GM21576 (cell line): ENCODE results near the gene LRRC26.

Experiments
- ATAC-seq: cut with Tn5 transposase; IDR thresholded peaks from one replicate; pipeline ENCODE4 v1.9.1; 2021; ENCODE audit warnings: mild to moderate bottlenecking, moderate library complexity; ENCODE audit not compliant: unreplicated experiment

The LRRC26 gene

GRCh38 chr9:137184881-137185660 is 15.2 kb upstream of the LRRC26 start:
- ATAC-seq, result no peak

- no peak for ATAC-seq
Measured at GRCh38 chr9:137183980-137184595, 14.2 kb upstream of the LRRC26 start.

- no peak for ATAC-seq
Measured at GRCh38 chr9:137182836-137183235, 13.0 kb upstream of the LRRC26 start.

- ATAC-seq, result no peak
Measured at GRCh38 chr9:137181680-137182079, 11.8 kb upstream of the LRRC26 start.

GRCh38 chr9:137180491-137180890 is 10.6 kb upstream of the LRRC26 start:
- no peak for ATAC-seq

GRCh38 chr9:137179761-137180160 is 9.9 kb upstream of the LRRC26 start:
- no peak for ATAC-seq

GRCh38 chr9:137178939-137179630 is 9.2 kb upstream of the LRRC26 start:
- ATAC-seq, result no peak

- ATAC-seq, result no peak
Measured at GRCh38 chr9:137178201-137178938, 8.5 kb upstream of the LRRC26 start.

GRCh38 chr9:137176302-137177182 is 6.7 kb upstream of the LRRC26 start:
- ATAC-seq, result no peak

GRCh38 chr9:137175345-137175961 is 5.6 kb upstream of the LRRC26 start:
- ATAC-seq, result no peak

- no peak for ATAC-seq
Measured at GRCh38 chr9:137174722-137175293, 5.0 kb upstream of the LRRC26 start.

- ATAC-seq, result no peak
Measured at GRCh38 chr9:137173796-137174664, 4.2 kb upstream of the LRRC26 start.

- ATAC-seq, result no peak
Measured at GRCh38 chr9:137172901-137173795, 3.3 kb upstream of the LRRC26 start.

GRCh38 chr9:137171149-137171900 is 1.5 kb upstream of the LRRC26 start:
- ATAC-seq, result no peak

- no peak for ATAC-seq
Measured at GRCh38 chr9:137170486-137171148, 766 bp upstream of the LRRC26 start.
